Upper lobe of right lung (tissue), 1 donor: ENCODE results near the gene SLC10A3. TPM values are rescaled to one million over a fixed set of nuclear protein-coding genes. Genes with fewer than 3 reads are reported as not detected.
A peak's percentile ranks its signal among the peaks of the same experiment; 100 is the strongest.
"Not testable (repeated sequence)": the region's sequence is repeated elsewhere in the genome, so short reads cannot be mapped to it uniquely, and the experiment has no call there.

Source experiments
- ATAC-seq: fragments of 200-7000 bp; cut with Tn5 transposase; one replicate; pipeline ENCODE4 v1.9.1; 2020; ENCODE audit warnings: mild to moderate bottlenecking, moderate library complexity
- DNase-seq: peaks from one replicate; pipeline ENCODE4 v3.0.0-alpha.2; 2020
- H3K27ac ChIP-seq: fragments of 200-600 bp; one replicate; pipeline ENCODE4 v1.8.0; 2022
- H3K27me3 ChIP-seq: fragments of 200-600 bp; one replicate; pipeline ENCODE4 v1.8.0; 2022; ENCODE audit warnings: mild to moderate bottlenecking
- H3K36me3 ChIP-seq: fragments of 200-600 bp; one replicate; pipeline ENCODE4 v1.8.0; 2022
- H3K4me1 ChIP-seq: fragments of 200-600 bp; one replicate; pipeline ENCODE4 v1.8.0; 2022
- H3K4me3 ChIP-seq: fragments of 200-600 bp; one replicate; pipeline ENCODE4 v1.8.0; 2022; ENCODE audit warnings: mild to moderate bottlenecking
- H3K9me3 ChIP-seq: fragments of 200-600 bp; one replicate; pipeline ENCODE4 v1.8.0; 2022
- intact Hi-C: fragments of 100-400 bp; cut with DNase I; formaldehyde crosslinking; loops from one replicate; pipeline ENCODE4 v1.11.0; 2022
- total RNA-seq: library from RNA; stranded (reverse); fragmentation: NEBNext Ultra II Directional; extraction: Animal tissue kit (Norgen Biotek cat#: 25700); gene quantifications from one replicate; pipeline ENCODE4 v1.2.1, GENCODE V29; 2021
- TF ChIP-seq, protein P1 (sequence below): fragments of 200-600 bp; IDR thresholded peaks from one replicate; pipeline ENCODE4 v1.8.0; 2022; ENCODE audit warnings: antibody characterized with exemption
- donor health status: DM: no; HTN: yes; CAD: no; lungs with severe emphysema.

Gene SLC10A3
- total RNA-seq, 1 donor from 2014 or later = 23.7 TPM

DNA sequence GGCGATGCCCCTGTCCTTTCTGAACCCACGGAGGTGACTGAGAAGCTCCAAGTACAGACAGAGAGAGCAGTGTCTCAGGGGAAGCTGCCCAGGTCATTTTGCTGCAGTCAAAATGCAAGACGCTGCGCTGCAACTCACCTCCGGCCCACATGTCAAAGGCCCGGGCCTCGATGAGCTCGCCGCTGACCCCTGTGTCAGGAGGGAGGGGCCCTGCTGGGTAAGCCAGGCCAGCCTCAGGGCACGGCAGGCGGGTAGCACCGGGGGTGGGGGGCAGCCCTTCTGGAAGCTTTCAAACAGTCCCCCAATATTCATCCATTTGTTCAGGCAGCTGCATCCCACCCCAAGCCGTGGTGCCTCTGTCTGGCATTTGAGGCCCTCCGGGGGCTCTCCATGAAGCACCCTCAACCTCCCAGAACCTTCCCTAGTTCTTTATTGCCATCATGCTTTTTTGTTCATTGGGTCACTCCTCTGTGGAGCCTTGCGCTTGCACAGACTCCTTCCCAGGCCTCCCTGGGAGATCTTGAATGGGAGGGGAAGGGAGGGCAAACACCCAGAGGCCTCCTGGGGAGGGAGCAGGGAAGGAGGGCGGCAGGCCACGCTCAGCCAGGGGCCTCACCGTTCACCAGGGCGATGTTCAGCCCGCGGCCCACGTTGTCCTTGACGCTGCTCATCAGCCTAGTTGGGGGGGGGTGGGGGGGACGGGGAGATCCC lies 17.4 kb upstream of the SLC10A3 start:
- DNase-seq (no peak), ATAC-seq (no peak)
- Histone ChIP-seq H3K4me3 (no peak overlapping the region), H3K9me3 (no peaks in the 10 kb centered on the region), H3K27ac (no peak overlapping the region), H3K36me3 (no peaks in the 10 kb centered on the region), H3K4me1 (no peaks in the 10 kb centered on the region), H3K27me3 (no peaks in the 10 kb centered on the region)
- intact Hi-C loops = no loop called here
- TF ChIP-seq, protein P1, sequence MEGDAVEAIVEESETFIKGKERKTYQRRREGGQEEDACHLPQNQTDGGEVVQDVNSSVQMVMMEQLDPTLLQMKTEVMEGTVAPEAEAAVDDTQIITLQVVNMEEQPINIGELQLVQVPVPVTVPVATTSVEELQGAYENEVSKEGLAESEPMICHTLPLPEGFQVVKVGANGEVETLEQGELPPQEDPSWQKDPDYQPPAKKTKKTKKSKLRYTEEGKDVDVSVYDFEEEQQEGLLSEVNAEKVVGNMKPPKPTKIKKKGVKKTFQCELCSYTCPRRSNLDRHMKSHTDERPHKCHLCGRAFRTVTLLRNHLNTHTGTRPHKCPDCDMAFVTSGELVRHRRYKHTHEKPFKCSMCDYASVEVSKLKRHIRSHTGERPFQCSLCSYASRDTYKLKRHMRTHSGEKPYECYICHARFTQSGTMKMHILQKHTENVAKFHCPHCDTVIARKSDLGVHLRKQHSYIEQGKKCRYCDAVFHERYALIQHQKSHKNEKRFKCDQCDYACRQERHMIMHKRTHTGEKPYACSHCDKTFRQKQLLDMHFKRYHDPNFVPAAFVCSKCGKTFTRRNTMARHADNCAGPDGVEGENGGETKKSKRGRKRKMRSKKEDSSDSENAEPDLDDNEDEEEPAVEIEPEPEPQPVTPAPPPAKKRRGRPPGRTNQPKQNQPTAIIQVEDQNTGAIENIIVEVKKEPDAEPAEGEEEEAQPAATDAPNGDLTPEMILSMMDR = no peak

DNA sequence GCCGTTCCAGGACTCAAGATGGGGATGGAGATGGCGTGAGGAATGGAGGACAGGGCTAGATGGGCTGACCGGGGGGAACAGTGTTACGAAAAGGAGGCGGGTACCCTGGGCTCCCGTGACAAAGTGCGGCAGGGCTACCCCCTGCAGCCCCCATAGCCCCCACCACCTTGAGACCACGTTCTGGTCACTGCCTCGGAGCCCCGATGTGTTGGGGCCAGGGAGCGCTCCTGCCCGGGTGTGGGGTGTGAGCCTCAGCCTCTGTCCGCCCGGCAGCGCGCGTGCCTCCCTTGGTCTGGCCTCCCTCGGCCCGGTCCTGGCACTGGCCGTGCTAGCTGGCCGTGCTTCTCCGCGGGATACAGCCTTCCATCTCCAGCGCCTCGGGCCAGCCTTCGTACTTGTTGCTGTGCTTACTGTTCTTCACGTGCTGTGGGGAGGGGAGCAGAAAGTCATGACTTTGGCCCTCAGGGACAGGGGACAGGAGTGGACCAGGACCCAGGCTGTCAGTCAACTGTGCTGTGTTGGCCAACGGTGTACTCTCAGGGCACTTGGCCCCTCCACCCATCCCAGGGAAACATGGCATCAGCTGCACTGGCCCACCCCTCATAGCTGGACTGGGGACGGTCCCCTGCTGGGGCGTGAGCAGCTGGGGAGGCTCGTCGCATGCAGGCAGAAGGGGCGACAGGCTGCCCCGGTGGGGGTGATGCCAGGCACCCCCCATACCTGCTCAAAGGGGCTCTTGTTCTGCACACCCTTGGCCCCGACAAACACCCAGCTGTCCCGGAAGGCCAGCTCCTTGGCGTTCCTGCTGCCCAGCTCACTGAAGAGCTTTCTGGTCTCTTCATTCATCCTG lies 16.3 kb upstream of the SLC10A3 start:
- no peaks in the 10 kb centered on the region for H3K9me3 ChIP-seq
- no peak overlapping the region for H3K27ac ChIP-seq
- H3K4me3 ChIP-seq = no peak overlapping the region
- ATAC-seq = no peak
- H3K36me3 ChIP-seq = no peaks in the 10 kb centered on the region
- no peak for DNase-seq
- intact Hi-C loops = no loop called here
- H3K4me1 ChIP-seq = no peaks in the 10 kb centered on the region
- TF ChIP-seq, protein P1 = no peak
- H3K27me3 ChIP-seq = no peaks in the 10 kb centered on the region

DNA sequence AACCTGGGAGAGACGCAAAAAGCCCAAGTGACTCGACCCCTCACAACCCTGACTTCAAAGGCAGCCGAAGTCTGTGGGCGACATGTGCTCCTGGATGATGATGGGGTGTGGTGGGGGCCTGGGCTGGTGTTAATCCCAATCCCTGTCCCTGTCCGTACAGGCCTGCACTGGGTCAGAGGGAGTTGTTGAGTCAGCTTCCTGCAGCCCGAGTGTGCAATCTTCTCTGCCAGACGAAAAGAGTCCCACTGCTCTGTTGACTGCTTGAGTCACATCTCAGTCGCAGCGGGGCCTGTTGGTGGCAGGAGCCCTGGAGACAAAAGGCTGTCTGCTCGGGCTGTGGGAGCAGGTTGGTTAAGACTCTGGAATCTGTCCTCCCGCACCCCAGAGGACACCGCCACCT lies 15.3 kb upstream of the SLC10A3 start:
- TF ChIP-seq, protein P1 = no peak
- H3K9me3 ChIP-seq = no peaks in the 10 kb centered on the region
- intact Hi-C loops = no loop called here
- peak; percentile 57 for ATAC-seq
- H3K4me1 ChIP-seq = no peaks in the 10 kb centered on the region
- H3K4me3 ChIP-seq = no peak overlapping the region
- no peaks in the 10 kb centered on the region for H3K36me3 ChIP-seq
- no peak overlapping the region for H3K27ac ChIP-seq
- no peak for DNase-seq
- H3K27me3 ChIP-seq = no peaks in the 10 kb centered on the region

DNA sequence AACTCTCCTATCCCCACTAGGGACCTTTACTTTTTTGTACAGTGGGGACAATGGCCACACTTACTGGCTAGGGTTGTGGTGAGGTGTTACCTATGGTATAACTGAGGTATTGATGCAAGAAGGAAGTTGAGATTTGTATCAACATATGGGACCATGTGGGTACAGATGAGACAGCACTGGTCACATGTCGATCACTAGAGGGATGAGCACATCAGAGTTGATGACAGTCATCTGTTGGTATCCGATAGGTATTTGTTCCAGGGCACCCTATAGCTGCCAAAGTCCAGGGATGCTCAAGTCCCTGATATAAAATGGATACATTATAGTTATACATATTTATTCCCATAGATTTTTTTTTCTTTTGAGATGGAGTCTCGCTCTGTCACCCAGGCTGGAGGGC lies 12.6 kb upstream of the SLC10A3 start:
- ATAC-seq (no peak), DNase-seq (no peak)
- H3K27ac ChIP-seq = no peak overlapping the region
- H3K27me3 ChIP-seq = no peaks in the 10 kb centered on the region
- intact Hi-C loops = no loop called here
- H3K9me3 ChIP-seq = no peaks in the 10 kb centered on the region
- TF ChIP-seq, protein P1 = no peak
- H3K36me3 ChIP-seq = no peaks in the 10 kb centered on the region
- no peaks in the 10 kb centered on the region for H3K4me1 ChIP-seq
- H3K4me3 ChIP-seq = no peak overlapping the region

DNA sequence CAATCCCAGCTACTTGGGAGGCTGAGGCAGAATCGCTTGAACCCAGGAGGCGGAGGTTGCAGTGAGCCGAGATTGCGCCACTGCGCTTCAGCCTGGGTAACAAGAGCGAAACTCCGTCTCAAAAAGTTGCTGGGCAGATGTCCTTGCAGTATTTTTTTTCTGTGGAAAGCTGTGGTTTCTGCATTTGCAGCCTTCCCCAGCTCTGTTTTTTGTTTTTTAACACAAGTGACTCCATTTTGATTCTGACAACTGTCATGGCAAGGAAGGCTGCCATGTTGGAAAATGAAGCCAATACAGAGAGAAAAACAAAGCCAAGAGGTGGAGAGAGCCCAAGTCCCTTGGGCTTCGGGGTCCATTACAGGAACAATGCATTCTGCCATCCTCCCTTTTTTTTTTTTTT lies 11.7 kb upstream of the SLC10A3 start:
- ATAC-seq = no peak
- TF ChIP-seq, protein P1 = no peak
- Histone ChIP-seq H3K27ac (no peak overlapping the region), H3K4me1 (no peaks in the 10 kb centered on the region), H3K27me3 (no peaks in the 10 kb centered on the region), H3K36me3 (no peaks in the 10 kb centered on the region), H3K9me3 (no peaks in the 10 kb centered on the region), H3K4me3 (no peak overlapping the region)
- no peak for DNase-seq
- intact Hi-C loops = no loop called here

DNA sequence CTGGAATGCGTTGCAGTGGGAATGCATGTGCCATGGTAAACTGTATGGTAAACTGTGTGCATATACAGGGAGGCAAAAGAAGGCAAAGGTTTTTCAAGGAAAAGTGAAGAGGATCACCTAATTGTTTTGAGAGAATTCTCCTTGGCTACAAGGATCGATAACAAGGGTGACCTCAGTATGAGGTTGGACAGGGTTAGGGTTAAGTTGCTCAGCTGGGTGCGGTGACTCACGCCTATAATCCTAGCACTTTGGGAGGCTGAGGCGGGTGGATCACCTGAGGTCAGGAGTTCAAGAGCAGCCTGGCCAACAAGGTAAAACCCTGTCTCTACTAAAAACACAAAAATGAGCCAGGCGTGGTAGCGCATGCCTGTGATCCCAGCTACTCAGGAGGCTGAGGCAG lies 11.0 kb upstream of the SLC10A3 start:
- H3K9me3 ChIP-seq, H3K4me1 ChIP-seq, intact Hi-C loops, H3K27me3 ChIP-seq, H3K4me3 ChIP-seq, ATAC-seq, DNase-seq, H3K36me3 ChIP-seq, H3K27ac ChIP-seq: not testable (repeated sequence)

DNA sequence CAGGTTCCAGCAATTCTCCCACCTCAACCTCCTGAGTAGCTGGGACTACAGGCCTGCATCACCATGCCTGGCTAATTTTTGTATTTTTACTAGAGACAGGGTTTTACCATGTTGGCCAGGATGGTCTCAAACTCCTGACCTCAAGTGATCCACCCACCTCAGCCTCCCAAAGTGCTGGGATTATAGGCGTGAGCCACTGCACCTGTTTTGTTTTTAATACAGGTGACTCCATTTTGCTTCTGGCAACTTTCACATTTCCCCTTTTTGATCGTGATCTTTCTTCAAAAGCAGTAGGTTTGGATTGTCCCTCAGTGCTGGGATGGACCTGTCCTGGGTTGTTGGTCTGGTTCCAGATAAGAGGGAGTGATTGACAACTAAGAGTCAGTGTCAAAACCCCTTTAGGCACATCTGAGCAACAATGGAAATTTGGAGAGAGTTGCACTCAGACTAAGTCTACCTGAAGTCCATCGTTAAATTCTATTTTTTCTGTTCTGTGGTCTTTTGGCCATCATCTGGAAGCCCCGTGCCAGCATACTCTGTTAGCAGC lies 6.2 kb upstream of the SLC10A3 start:
- ATAC-seq, intact Hi-C loops, DNase-seq: not testable (repeated sequence)

More for the DNA sequence above, 6.2 kb upstream of the SLC10A3 start:
- H3K9me3 ChIP-seq, H3K36me3 ChIP-seq, H3K4me1 ChIP-seq, H3K27ac ChIP-seq, H3K4me3 ChIP-seq, H3K27me3 ChIP-seq: not testable (repeated sequence)
